ENCODE data around the gene CELF2.

CELF2 gene

GRCh38 chr10:11292576-11293302 lies 275.1 kb downstream of the CELF2 start:
- H3K4me3 ChIP-seq (ENCODE audit: low read depth, low read length): no peak overlapping the region
- TF ChIP-seq CTCF (IDR thresholded peaks at IDR 0.05; ENCODE audit: insufficient read depth, low read length, missing control alignments): no peak
- POLR2A ChIA-PET: no interaction called here
- CTCF ChIA-PET: no interaction called here
- no peak for DNase-seq (ENCODE audit: low read depth, low spot score)

- TF ChIP-seq CTCF (IDR thresholded peaks at IDR 0.05; ENCODE audit: insufficient read depth, low read length, missing control alignments): no peak
- H3K4me3 ChIP-seq (ENCODE audit: low read depth, low read length): no peak overlapping the region
- ChIA-PET CTCF (no interaction called here), POLR2A (no interaction called here)
- DNase-seq (ENCODE audit: low read depth, low spot score): no peak
These were observed 275.7 kb downstream of the CELF2 start for GRCh38 chr10:11293332-11293731.

GRCh38 chr10:11294831-11295450 lies 277.3 kb downstream of the CELF2 start:
- H3K4me3 ChIP-seq (ENCODE audit: low read depth, low read length): no peak overlapping the region
- POLR2A ChIA-PET: no interaction called here
- DNase-seq (ENCODE audit: low read depth, low spot score): no peak
- CTCF ChIA-PET: no interaction called here
- no peak for TF ChIP-seq CTCF (IDR thresholded peaks at IDR 0.05; ENCODE audit: insufficient read depth, low read length, missing control alignments)

- no peak overlapping the region for H3K4me3 ChIP-seq (ENCODE audit: low read depth, low read length)
- POLR2A ChIA-PET: no interaction called here
- no peak for DNase-seq (ENCODE audit: low read depth, low spot score)
- TF ChIP-seq CTCF (IDR thresholded peaks at IDR 0.05; ENCODE audit: insufficient read depth, low read length, missing control alignments): no peak
- CTCF ChIA-PET: no interaction called here
These were observed 277.8 kb downstream of the CELF2 start for GRCh38 chr10:11295492-11295891.

GRCh38 chr10:11297136-11297535 lies 279.5 kb downstream of the CELF2 start:
- no peak overlapping the region for H3K4me3 ChIP-seq (ENCODE audit: low read depth, low read length)
- DNase-seq (ENCODE audit: low read depth, low spot score): no peak
- CTCF ChIA-PET: no interaction called here
- TF ChIP-seq CTCF (IDR thresholded peaks at IDR 0.05; ENCODE audit: insufficient read depth, low read length, missing control alignments): no peak
- POLR2A ChIA-PET: no interaction called here

GRCh38 chr10:11298116-11298515 lies 280.4 kb downstream of the CELF2 start:
- H3K4me3 ChIP-seq (ENCODE audit: low read depth, low read length): no peak overlapping the region
- ChIA-PET CTCF (no interaction called here), POLR2A (no interaction called here)
- DNase-seq (ENCODE audit: low read depth, low spot score): no peak
- TF ChIP-seq CTCF (IDR thresholded peaks at IDR 0.05; ENCODE audit: insufficient read depth, low read length, missing control alignments): no peak
